ENCODE measurements around the gene GSN. TPM values are rescaled to one million over a fixed set of nuclear protein-coding genes. Genes with fewer than 3 reads are reported as not detected.

The GSN gene
- total RNA-seq, 4 donors from 2014 or later, result 487 to 785 (median 662) TPM

DNA sequence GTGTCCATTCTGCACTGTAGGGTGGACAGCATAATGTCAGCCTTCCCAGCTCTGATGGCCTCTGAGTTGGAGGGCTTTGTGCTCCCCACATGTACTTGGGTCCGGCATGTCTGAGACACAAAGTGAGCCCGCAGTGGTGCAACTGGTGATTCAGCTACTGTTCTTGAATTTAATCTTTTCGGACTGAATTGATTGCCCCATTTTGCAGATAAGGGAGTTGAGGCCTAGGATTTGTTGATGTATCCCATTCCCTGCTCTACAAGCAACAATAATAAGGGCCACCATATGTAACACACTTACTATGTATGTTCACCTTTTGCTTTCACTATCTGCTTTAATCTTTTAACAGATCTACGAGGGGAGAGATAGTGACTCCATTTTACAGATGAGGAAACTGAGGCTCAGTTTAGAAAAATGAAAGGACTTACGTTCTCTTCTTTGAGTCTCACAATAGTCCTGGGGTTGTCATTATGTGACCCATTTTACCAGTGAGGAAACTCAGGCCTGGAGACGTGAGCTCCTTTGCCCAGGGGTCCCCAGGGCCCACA lies 4.5 kb downstream of the GSN start:
- in situ Hi-C loops (cut with MboI; ENCODE audit: low sequenced_read_pairs in 4 of 4), result loop anchor here in 1 of 4 donors (10.0 kb wide), 1 partner anchor 102 kb away; the partner anchor contains the start of gene STOM

DNA sequence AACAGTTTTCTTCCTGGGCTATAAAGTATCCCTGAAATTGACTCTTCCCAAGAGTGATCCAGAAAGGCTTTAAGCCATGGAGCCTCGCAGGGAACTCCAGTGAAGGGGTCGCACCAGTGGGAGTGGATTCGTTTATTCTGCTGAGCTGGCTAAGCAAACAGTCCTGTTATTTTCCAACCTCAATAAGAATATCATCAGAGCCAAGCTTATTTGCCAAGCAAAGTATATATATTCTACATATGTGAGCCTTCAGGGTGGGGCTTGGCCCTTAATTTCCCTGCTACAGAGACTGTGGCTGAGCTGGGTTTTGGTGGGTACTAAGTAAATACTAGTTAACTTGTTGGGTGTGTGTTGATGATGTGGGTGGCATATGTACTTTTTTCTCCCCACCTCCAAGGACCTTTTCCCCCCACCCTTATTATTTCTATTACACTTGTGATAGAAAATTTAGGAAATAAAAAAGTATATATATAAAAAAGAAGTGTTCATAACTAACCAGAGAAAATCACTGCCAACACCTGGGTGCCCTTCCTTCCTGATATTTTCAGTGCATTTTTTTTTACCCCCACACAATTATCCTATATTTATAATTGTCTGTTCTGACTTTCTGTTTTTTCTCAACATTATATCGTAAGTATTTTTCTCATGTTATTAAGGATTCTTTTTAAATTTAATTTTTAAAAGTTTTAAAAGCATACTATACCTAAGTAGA lies 5.3 kb downstream of the GSN start:
- H3K27me3 ChIP-seq, result no peaks in the 10 kb centered on the region
- H3K27ac ChIP-seq, result peak overlapping the region; percentile 61 to 75 (median 66)
- ATAC-seq (no peak), DNase-seq (no peak)
- H3K9me3 ChIP-seq, result no peaks in the 10 kb centered on the region
- H3K4me1 ChIP-seq, result peaks cover 32 to 51% of the 10 kb centered on the region in 2 donors
- in situ Hi-C loops (cut with MboI; ENCODE audit: low sequenced_read_pairs in 4 of 4) (loop anchor here in 1 of 4 donors (10.0 kb wide), 1 partner anchor 102 kb away; the partner anchor contains the start of gene STOM), intact Hi-C loops (cut with DNase I; ENCODE audit: low total_unique reads) (no loop called here)
- H3K4me3 ChIP-seq, result no peak overlapping the region
- H3K36me3 ChIP-seq, result no peaks in the 10 kb centered on the region
- TF ChIP-seq POLR2A (IDR thresholded peaks at IDR 0.05), result no peak
- TF ChIP-seq, protein P1, sequence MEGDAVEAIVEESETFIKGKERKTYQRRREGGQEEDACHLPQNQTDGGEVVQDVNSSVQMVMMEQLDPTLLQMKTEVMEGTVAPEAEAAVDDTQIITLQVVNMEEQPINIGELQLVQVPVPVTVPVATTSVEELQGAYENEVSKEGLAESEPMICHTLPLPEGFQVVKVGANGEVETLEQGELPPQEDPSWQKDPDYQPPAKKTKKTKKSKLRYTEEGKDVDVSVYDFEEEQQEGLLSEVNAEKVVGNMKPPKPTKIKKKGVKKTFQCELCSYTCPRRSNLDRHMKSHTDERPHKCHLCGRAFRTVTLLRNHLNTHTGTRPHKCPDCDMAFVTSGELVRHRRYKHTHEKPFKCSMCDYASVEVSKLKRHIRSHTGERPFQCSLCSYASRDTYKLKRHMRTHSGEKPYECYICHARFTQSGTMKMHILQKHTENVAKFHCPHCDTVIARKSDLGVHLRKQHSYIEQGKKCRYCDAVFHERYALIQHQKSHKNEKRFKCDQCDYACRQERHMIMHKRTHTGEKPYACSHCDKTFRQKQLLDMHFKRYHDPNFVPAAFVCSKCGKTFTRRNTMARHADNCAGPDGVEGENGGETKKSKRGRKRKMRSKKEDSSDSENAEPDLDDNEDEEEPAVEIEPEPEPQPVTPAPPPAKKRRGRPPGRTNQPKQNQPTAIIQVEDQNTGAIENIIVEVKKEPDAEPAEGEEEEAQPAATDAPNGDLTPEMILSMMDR (IDR thresholded peaks at IDR 0.05 in 4 of 5, conservative IDR thresholded peaks at IDR 0.05 in 1 of 5), result no peak

More for the DNA sequence above, 4.5 kb downstream of the GSN start:
- Histone ChIP-seq H3K4me3 (no peak overlapping the region), H3K27ac (peak overlapping the region; percentile 61 to 75 (median 66)), H3K4me1 (peaks cover 36 to 48% of the 10 kb centered on the region in 2 donors), H3K36me3 (no peaks in the 10 kb centered on the region), H3K9me3 (no peaks in the 10 kb centered on the region), H3K27me3 (no peaks in the 10 kb centered on the region)
- intact Hi-C loops (cut with DNase I; ENCODE audit: low total_unique reads), result no loop called here
- DNase-seq (no peak), ATAC-seq (no peak)
- no peak for TF ChIP-seq POLR2A (IDR thresholded peaks at IDR 0.05)

DNA sequence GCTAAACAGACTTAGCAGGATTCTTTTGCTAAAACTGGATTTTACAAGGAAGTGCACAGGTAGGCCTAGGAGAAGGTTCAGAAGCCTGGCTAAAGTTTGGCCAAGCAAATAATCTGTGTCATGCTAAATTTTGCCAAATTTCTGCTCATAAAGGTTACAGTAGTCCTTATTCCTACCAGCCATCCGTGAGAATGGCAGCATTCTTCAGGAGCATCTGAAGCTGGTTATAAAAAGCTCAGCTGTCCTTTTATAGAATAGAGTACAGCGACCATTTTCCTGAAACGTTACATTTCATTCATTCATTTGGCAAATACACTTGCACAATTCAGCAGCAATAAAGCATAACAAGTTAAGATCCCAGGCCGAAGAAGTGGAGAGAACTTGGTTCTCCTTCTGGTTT lies 6.9 kb downstream of the GSN start:
- Histone ChIP-seq H3K9me3 (no peaks in the 10 kb centered on the region), H3K4me3 (no peak overlapping the region), H3K27ac (no peak overlapping the region), H3K4me1 (peaks cover 29 to 47% of the 10 kb centered on the region in 2 donors), H3K27me3 (no peaks in the 10 kb centered on the region), H3K36me3 (no peaks in the 10 kb centered on the region)
- in situ Hi-C loops (cut with MboI; ENCODE audit: low sequenced_read_pairs in 4 of 4) (loop anchor here in 1 of 4 donors (10.0 kb wide), 1 partner anchor 100 kb away; the partner anchor contains the start of gene STOM), intact Hi-C loops (cut with DNase I; ENCODE audit: low total_unique reads) (no loop called here)
- ATAC-seq (no peak), DNase-seq (no peak)
- no peak for TF ChIP-seq POLR2A (IDR thresholded peaks at IDR 0.05)
- TF ChIP-seq, protein P1 (IDR thresholded peaks at IDR 0.05 in 4 of 5, conservative IDR thresholded peaks at IDR 0.05 in 1 of 5), result no peak

DNA sequence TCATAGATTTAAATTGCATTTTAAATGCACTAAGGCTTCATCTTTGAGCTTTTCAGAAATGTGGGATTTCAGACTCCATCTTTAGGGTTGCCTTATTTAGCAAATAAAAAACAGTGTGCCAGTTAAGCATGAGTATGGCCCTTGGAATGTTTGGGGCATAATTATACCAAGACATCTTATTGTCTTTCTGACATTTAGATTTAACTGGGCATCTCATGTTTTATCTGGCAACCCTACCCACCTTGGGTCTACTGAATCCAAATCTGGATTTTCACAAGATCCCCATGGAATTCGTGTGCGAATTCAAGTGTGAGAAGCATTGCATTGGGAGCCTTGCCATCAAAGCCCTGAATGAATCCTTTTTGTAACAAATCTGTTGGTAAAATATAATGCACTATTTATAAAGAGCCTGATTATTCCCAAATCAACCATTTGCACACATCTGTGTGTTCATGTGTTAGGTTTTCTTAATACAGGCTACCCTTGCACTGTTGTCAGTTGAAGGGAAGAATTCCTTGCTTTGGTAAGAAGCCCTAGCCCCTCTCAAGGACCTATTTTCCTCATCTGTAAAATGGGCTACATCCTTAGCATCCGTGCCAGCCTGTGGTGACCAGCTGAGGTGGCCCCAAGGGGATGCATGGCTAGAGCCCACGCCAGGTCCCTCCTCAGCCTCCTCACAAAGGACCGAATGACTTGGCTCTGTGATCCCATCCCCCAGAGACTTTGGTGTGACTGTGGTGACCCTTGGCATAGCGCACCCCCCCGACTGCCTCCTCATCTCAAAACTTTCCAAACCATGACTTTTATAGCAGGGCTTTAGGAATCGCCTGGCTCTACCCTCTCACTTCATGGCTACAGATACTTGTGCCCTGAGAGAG lies 8.1 kb downstream of the GSN start:
- no peak for DNase-seq
- Histone ChIP-seq H3K4me3 (no peak overlapping the region), H3K27me3 (no peaks in the 10 kb centered on the region), H3K4me1 (peaks cover 37 to 50% of the 10 kb centered on the region in 2 donors), H3K36me3 (no peaks in the 10 kb centered on the region), H3K27ac (no peak overlapping the region), H3K9me3 (no peaks in the 10 kb centered on the region)
- TF ChIP-seq, protein P1 (IDR thresholded peaks at IDR 0.05 in 4 of 5, conservative IDR thresholded peaks at IDR 0.05 in 1 of 5), result no peak
- no peak for TF ChIP-seq POLR2A (IDR thresholded peaks at IDR 0.05)
- intact Hi-C loops (cut with DNase I; ENCODE audit: low total_unique reads) (no loop called here), in situ Hi-C loops (cut with MboI; ENCODE audit: low sequenced_read_pairs in 4 of 4) (loop anchor here in 1 of 4 donors (10.0 kb wide), 1 partner anchor 99 kb away; the partner anchor contains the start of gene STOM)
- no peak for ATAC-seq
